VCaP (cell line): Measurements from ENCODE around the gene DAPK2.

Source experiments
- H3K27ac ChIP-seq: fragments of 450-650 bp; 2 replicates; pipeline ENCODE4 v1.5.1; 2017
- TF ChIP-seq, protein P1 (sequence below): fragments of 450-650 bp; conservative IDR thresholded peaks from 2 replicates; pipeline ENCODE4 v1.5.1; 2017; ENCODE audit warnings: mild to moderate bottlenecking, moderate library complexity

DAPK2 gene

DNA sequence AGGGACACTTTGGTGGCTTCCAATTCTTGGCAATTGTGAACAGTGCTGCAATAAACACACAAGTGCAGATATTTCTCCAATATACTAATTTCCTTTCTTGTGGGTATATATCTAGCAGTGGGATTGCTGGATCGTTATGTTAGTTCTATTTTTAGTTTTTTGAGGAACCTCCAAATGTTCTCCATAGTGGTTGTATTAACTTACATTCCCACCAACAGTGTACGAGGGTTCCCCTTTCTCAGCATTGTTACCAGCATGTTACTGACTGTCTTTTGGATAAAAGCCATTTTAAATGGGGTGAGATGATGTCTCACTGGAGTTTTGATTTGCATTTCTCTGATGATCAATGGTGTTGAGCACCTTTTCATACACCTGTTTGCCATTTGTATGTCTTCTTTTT lies 92.8 kb downstream of the DAPK2 start:
- TF ChIP-seq, protein P1, sequence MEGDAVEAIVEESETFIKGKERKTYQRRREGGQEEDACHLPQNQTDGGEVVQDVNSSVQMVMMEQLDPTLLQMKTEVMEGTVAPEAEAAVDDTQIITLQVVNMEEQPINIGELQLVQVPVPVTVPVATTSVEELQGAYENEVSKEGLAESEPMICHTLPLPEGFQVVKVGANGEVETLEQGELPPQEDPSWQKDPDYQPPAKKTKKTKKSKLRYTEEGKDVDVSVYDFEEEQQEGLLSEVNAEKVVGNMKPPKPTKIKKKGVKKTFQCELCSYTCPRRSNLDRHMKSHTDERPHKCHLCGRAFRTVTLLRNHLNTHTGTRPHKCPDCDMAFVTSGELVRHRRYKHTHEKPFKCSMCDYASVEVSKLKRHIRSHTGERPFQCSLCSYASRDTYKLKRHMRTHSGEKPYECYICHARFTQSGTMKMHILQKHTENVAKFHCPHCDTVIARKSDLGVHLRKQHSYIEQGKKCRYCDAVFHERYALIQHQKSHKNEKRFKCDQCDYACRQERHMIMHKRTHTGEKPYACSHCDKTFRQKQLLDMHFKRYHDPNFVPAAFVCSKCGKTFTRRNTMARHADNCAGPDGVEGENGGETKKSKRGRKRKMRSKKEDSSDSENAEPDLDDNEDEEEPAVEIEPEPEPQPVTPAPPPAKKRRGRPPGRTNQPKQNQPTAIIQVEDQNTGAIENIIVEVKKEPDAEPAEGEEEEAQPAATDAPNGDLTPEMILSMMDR = no peak
- no peak overlapping the region for H3K27ac ChIP-seq

DNA sequence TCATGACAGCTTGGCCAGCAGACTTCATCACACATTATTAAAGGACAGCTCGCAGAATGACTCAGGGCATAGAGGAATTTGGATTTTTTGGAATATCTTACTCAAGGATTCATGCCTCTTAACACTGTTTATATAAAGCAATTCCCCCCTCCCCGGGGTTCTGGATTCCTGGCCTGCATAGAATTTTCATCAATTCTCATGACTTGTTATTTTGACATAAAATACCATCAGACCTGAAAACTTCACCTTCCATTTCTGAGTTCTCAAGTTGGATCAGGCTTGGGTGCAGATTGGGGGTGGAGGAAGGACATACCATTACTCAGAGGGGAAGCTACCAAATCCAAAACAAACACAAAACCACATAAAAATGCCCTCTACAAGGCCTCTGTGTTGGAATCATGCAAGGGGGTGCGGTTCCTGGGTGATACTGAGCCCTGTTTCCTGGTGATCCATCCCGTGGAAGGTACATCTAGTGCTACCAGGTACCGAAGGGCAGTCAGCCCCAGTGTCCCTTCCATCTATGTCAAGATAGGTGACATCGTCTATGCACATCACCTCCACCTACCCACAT lies 95.3 kb downstream of the DAPK2 start:
- H3K27ac ChIP-seq = no peak overlapping the region
- TF ChIP-seq, protein P1 = no peak

DNA sequence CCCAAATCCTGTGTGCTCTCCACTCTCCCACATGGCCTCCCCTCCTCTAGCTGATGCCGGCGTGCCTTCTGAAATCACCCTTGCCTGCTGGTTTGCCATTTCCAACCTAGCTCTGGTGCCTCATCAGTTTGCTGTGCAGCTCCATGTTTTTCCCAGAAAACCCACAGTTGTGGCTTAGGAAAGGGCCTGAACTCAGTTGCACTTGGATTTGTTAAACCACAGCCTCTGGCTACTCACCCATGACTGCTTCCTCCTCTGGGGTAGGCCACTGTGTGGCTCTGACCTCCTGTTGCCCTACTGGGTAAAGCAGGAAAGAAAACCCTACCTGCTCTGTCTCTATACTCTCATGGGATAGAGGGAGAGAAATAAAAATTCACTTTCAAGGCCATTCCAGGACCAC lies 97.3 kb downstream of the DAPK2 start:
- no peak overlapping the region for H3K27ac ChIP-seq
- TF ChIP-seq, protein P1 = no peak

DNA sequence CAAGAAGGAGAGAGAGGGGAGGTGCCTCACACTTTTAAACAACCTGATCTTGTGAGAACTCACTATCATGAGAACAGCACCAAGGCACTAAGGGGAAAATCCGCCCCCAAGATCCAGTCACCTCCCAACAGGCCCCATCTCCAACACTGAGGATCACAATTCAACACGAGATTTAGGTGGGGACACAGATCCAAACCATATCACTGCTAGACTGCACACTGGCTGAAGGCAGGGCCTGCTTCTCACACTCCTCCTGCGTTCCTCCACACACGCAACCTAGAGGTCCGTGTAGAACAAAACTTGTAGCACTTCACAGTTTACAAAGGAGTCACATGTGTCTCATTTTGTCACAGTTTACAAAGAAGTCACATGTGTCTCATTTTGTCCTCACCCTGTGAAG lies 97.8 kb downstream of the DAPK2 start:
- TF ChIP-seq, protein P1 = no peak
- no peak overlapping the region for H3K27ac ChIP-seq

DNA sequence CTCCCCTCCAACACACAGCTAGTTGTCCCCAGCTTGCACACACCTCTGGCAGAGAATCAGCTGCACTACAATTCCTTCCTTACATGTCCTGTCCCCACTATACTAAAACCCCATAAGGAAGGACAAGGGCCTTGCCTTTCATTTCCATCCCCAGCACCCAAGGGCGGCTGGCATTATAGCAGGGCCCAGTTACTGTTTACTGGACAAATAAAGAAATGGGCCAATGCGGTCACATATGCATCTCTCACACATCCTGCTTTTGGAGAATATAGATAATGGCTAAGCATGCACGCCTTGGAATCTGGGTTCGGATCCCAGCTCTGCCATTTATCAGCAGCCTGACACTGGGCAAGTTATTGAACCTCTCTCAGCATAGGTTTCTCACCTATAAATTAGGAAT lies 99.1 kb downstream of the DAPK2 start:
- TF ChIP-seq, protein P1 = no peak

DNA sequence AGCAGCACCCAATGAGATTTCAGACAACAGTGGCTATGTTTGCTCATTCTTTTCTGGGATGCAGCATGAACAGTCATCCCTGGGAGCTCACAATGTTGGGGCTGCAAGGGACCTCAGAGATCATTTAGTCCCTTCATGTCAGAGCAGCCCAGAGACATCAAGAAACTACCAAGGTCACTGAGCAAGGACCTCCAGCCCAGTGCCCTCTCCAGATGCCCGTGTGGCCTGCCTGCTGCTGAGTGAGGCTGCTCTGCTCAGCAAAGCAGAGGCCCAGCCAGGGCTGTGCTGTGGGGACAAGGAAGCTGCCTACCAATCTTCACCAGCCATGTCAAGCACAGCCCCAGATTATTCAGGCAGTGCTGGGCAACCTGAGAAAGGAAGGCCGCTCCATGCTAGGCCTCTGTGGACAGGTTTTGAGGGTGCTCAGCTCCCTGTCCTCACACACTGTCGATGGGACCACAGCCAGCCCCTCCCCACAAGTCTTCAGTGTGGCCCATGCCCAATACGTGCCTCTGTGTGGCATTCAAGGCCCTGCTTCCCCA lies 99.7 kb downstream of the DAPK2 start:
- TF ChIP-seq, protein P1 = no peak
- no peak overlapping the region for H3K27ac ChIP-seq

More for the DNA sequence above, 99.1 kb downstream of the DAPK2 start:
- no peak overlapping the region for H3K27ac ChIP-seq

DNA sequence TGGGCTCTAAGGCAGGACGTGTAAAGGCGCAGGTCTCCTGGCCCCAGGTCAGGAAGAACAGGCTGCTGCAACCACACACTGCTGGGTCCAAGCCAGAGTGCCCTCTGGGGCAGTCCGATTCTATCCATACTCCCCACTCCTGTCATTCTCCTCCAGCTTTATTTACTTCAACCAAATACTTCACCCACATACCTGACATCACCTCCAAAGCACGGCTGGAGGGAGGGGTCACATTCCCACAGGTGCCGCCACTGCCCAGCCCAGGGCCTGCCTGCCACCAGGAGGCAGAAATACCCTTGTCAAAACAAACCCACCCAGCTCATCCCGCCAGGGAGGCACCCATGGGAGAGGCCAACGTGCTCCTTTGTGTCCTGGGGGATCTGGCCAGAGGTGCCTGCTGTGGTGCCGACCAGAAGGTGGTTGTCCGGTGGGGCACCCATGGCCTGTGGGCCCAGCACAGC lies 100.4 kb downstream of the DAPK2 start:
- H3K27ac ChIP-seq = no peak overlapping the region

More for the DNA sequence above, 100.4 kb downstream of the DAPK2 start:
- TF ChIP-seq, protein P1 = no peak
